OCI-LY1 (cell line): ENCODE data around the gene ABTB2.

Source experiments
- H2AFZ ChIP-seq: fragments of 200-600 bp; sonication (generic), shearing (Covaris generic); 2 replicates; pipeline ENCODE4 v1.6.0; 2014; ENCODE audit warnings: antibody characterized with exemption, mild to moderate bottlenecking, low read length
- H3F3A ChIP-seq: fragments of 200-600 bp; sonication (generic), shearing (Covaris generic); 2 replicates; pipeline ENCODE4 v1.6.0; 2014; ENCODE audit warnings: mild to moderate bottlenecking, antibody characterized with exemption, low read length, moderate library complexity; ENCODE audit not compliant: insufficient read depth
- H3K27ac ChIP-seq: fragments of 200-600 bp; sonication (generic); 2 replicates; pipeline ENCODE4 v1.5.1; 2014; ENCODE audit warnings: low read length, mixed run types, mild to moderate bottlenecking, low read depth; ENCODE audit not compliant: poor library complexity, severe bottlenecking
- H3K27me3 ChIP-seq: fragments of 200-600 bp; sonication (generic); 2 replicates; pipeline ENCODE4 v1.6.0; 2014; ENCODE audit warnings: antibody characterized with exemption, mild to moderate bottlenecking, low read length, moderate library complexity; ENCODE audit not compliant: insufficient read depth
- H3K36me3 ChIP-seq: fragments of 200-600 bp; sonication (generic); 2 replicates; pipeline ENCODE4 v1.6.1; 2014; ENCODE audit warnings: mild to moderate bottlenecking, antibody characterized with exemption, low read length, moderate library complexity, mixed read lengths; ENCODE audit not compliant: insufficient read depth
- H3K4me1 ChIP-seq: fragments of 200-600 bp; sonication (generic); 2 replicates; pipeline ENCODE4 v1.5.1; 2014; ENCODE audit warnings: mild to moderate bottlenecking, low read length, moderate library complexity; ENCODE audit not compliant: insufficient read depth, severe bottlenecking
- H3K4me2 ChIP-seq: fragments of 200-600 bp; sonication (generic), shearing (Covaris generic); 2 replicates; pipeline ENCODE4 v1.6.1; 2014; ENCODE audit warnings: low read length
- H3K4me3 ChIP-seq: fragments of 200-600 bp; sonication (generic); 2 replicates; pipeline ENCODE4 v1.5.1; 2014; ENCODE audit warnings: low read length, low read depth, mild to moderate bottlenecking, mixed read lengths; ENCODE audit not compliant: poor library complexity, severe bottlenecking
- H3K79me2 ChIP-seq: fragments of 200-600 bp; shearing (Covaris generic); 2 replicates; pipeline ENCODE4 v1.6.1; 2016; ENCODE audit warnings: mixed run types, low read length, mixed read lengths; ENCODE audit not compliant: insufficient read depth
- H3K9ac ChIP-seq: fragments of 200-600 bp; sonication (generic), shearing (Covaris generic); 2 replicates; pipeline ENCODE4 v1.6.1; 2014; ENCODE audit warnings: mild to moderate bottlenecking, low read length, mixed read lengths
- H3K9me2 ChIP-seq: fragments of 200-600 bp; sonication (generic), shearing (Covaris generic); 2 replicates; pipeline ENCODE4 v1.6.1; 2014; ENCODE audit warnings: low read depth, mild to moderate bottlenecking, low read length, mixed read lengths
- H3K9me3 ChIP-seq: fragments of 200-600 bp; shearing (Covaris generic); 2 replicates; pipeline ENCODE4 v1.6.1; 2014; ENCODE audit warnings: low read length, mixed read lengths
- H4K20me1 ChIP-seq: fragments of 200-600 bp; sonication (generic), shearing (Covaris generic); 2 replicates; pipeline ENCODE4 v1.6.0; 2016; ENCODE audit warnings: mild to moderate bottlenecking, low read length; ENCODE audit not compliant: insufficient read depth
- EZH2 ChIP-seq: fragments of 200-600 bp; sonication (generic), shearing (Covaris generic); IDR thresholded peaks from 2 replicates; pipeline ENCODE4 v1.8.0; 2017; ENCODE audit warnings: borderline replicate concordance, mixed run types, mild to moderate bottlenecking, antibody characterized with exemption, low read length, moderate library complexity, mixed read lengths
- TF ChIP-seq, protein P1 (sequence below): fragments of 200-600 bp; sonication (generic), shearing (Covaris generic); IDR thresholded peaks from 2 replicates; pipeline ENCODE4 v1.5.1; 2017; ENCODE audit warnings: mild to moderate bottlenecking, antibody characterized with exemption, low read length, moderate library complexity, mixed read lengths

Gene ABTB2

DNA sequence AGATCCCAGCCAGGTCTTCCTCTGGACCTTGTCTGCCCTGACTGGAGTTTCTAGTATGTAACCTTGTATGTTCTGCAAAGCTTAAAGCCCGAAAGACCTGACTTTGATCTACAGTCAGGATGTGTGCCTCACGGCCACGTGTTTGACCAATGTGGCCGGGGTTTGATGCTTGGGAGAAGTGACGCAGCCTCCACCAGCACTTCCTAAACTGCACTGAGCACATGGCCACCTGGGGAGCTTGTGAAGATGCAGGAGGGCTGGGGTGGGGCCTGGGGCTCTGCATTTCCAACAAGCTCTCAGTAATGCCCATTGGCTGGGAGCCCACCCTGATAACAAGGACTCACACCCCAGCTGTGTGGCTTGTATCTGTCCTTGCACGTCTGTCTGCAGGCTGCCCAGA lies 199.1 kb downstream of the ABTB2 start:
- TF ChIP-seq, protein P1, sequence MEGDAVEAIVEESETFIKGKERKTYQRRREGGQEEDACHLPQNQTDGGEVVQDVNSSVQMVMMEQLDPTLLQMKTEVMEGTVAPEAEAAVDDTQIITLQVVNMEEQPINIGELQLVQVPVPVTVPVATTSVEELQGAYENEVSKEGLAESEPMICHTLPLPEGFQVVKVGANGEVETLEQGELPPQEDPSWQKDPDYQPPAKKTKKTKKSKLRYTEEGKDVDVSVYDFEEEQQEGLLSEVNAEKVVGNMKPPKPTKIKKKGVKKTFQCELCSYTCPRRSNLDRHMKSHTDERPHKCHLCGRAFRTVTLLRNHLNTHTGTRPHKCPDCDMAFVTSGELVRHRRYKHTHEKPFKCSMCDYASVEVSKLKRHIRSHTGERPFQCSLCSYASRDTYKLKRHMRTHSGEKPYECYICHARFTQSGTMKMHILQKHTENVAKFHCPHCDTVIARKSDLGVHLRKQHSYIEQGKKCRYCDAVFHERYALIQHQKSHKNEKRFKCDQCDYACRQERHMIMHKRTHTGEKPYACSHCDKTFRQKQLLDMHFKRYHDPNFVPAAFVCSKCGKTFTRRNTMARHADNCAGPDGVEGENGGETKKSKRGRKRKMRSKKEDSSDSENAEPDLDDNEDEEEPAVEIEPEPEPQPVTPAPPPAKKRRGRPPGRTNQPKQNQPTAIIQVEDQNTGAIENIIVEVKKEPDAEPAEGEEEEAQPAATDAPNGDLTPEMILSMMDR: no peak
- no peak for TF ChIP-seq EZH2
- no peak overlapping the region for H3K4me2 ChIP-seq
- H4K20me1 ChIP-seq: no peaks in the 10 kb centered on the region
- H3K36me3 ChIP-seq: peaks cover 8% of the 10 kb centered on the region; the same call in 1 of the 2 replicates
- no peaks in the 10 kb centered on the region for H3K9me3 ChIP-seq
- H3K79me2 ChIP-seq: no peaks in the 10 kb centered on the region
- H3K9me2 ChIP-seq: no peaks in the 10 kb centered on the region
- no peak overlapping the region for H3K27ac ChIP-seq
- no peaks in the 10 kb centered on the region for H3K4me1 ChIP-seq
- no peak overlapping the region for H3K9ac ChIP-seq
- H2AFZ ChIP-seq: no peak overlapping the region
- H3K27me3 ChIP-seq: no peaks in the 10 kb centered on the region
- no peaks in the 10 kb centered on the region for H3F3A ChIP-seq
- no peak overlapping the region for H3K4me3 ChIP-seq

DNA sequence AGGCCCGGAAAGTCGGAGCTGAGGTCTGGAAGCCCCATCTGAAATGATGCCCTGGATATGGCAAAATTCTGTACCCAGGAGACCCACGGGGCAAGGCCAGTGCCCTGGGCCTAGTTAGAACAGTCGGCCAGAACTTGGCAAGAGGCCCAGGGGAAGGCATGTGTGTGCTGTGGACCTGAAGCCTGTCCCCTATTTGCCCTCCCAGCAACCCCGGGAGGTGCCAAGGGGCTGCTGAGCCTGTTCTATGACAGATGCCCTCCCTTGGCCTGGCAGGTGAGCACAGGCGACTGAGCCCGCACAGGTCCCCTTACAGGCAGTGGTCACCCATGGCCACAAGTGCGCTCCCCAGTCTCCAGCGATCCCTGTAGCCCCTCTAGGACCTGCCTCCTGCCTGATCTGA lies 200.6 kb downstream of the ABTB2 start:
- Histone ChIP-seq H3K27ac (no peak overlapping the region), H2AFZ (no peak overlapping the region), H3K9ac (no peak overlapping the region), H3K4me1 (no peaks in the 10 kb centered on the region), H3K4me3 (no peak overlapping the region), H3F3A (no peaks in the 10 kb centered on the region), H3K4me2 (no peak overlapping the region), H3K79me2 (no peaks in the 10 kb centered on the region), H3K9me2 (no peaks in the 10 kb centered on the region), H3K27me3 (no peaks in the 10 kb centered on the region), H3K9me3 (no peaks in the 10 kb centered on the region), H4K20me1 (no peaks in the 10 kb centered on the region), H3K36me3 (peaks cover 15% of the 10 kb centered on the region; the same call in 1 of the 2 replicates)
- TF ChIP-seq, protein P1: no peak
- no peak for TF ChIP-seq EZH2

DNA sequence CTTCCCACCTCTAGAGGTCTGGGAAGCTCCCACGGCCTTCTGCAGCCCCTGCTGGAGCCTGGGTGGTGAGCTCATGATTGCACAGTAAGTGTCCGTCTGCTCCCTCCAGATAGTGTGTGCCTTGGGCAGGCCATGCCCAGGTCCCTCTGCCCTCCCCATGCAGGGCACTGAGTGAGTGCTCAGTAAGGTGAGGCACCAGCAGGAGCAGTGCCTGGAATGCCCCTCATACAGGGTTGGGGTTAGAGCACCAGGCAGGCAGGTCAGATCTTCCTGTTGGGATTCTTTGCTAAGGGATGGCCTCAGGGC lies 202.1 kb downstream of the ABTB2 start:
- Histone ChIP-seq H2AFZ (no peak overlapping the region), H3K4me2 (no peak overlapping the region), H3K9ac (no peak overlapping the region), H4K20me1 (no peaks in the 10 kb centered on the region), H3K9me3 (no peaks in the 10 kb centered on the region), H3F3A (no peaks in the 10 kb centered on the region), H3K27me3 (no peaks in the 10 kb centered on the region), H3K27ac (no peak overlapping the region), H3K9me2 (no peaks in the 10 kb centered on the region), H3K36me3 (peaks cover 26% of the 10 kb centered on the region; the same call in 1 of the 2 replicates), H3K4me3 (no peak overlapping the region), H3K79me2 (no peaks in the 10 kb centered on the region), H3K4me1 (no peaks in the 10 kb centered on the region)
- no peak for TF ChIP-seq EZH2
- TF ChIP-seq, protein P1: no peak
